Measurements from ENCODE around the gene FAM234A.

The FAM234A gene

DNA sequence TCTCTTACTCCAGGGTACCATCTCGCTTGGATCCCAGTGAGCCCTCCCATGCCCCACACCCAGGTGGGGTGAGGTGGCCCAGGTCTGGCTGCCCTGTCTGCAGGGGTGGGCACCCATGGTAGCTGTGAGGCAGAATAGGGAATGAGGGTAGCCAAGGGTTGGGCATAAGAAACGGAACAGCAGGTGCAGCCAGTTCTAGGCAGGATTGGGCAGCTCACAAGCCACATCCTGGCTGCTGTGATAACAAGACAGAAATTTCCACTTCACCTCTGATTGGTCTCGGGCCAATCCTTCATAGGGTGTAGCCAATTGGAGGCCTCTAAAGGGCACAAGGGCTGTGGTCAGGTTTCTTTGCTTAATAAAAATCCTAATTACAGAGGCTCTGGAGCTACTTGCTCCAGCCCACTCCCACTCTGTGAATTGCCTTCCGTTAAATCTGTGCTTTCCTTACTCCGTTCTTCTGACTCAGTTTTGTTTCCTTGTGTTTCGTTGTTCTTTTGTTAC is 44.3 kb downstream of the FAM234A start:
- no peak for DNase-seq
- intact Hi-C loops (cut with DNase I), result no loop called here

DNA sequence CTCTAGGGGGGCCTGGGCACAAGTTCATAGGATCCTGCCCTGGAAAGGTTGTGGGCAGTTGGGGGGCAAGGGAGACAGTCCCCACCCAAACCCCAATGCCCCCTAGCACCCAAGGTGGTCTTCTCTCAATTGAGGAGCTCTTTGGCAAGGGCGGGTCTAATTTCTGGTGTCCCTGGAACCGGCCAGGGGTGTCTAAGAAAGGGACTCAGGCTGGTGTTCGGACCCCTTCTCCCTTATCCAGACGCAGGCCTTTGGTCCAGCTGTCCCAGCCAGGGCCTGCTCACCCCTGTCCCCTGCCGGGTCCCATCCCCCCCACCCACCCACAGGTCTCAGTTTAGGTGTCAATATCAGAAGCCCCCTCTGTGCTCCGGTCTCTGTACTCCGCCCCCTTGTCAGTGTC is 44.9 kb downstream of the FAM234A start:
- intact Hi-C loops (cut with DNase I), result no loop called here
- DNase-seq, result no peak

GRCh38 chr16:280005-280460 is 45.4 kb downstream of the FAM234A start:
- DNase-seq, result no peak
- intact Hi-C loops (cut with DNase I), result no loop called here

- intact Hi-C loops (cut with DNase I), result no loop called here
- no peak for DNase-seq
These were observed 45.9 kb downstream of the FAM234A start, which contains the start of gene ARHGDIG for GRCh38 chr16:280552-280951. Gene ARHGDIG (plus strand): TSS chr16:280591. CDS start chr16:280681, 90 bp downstream.

DNA sequence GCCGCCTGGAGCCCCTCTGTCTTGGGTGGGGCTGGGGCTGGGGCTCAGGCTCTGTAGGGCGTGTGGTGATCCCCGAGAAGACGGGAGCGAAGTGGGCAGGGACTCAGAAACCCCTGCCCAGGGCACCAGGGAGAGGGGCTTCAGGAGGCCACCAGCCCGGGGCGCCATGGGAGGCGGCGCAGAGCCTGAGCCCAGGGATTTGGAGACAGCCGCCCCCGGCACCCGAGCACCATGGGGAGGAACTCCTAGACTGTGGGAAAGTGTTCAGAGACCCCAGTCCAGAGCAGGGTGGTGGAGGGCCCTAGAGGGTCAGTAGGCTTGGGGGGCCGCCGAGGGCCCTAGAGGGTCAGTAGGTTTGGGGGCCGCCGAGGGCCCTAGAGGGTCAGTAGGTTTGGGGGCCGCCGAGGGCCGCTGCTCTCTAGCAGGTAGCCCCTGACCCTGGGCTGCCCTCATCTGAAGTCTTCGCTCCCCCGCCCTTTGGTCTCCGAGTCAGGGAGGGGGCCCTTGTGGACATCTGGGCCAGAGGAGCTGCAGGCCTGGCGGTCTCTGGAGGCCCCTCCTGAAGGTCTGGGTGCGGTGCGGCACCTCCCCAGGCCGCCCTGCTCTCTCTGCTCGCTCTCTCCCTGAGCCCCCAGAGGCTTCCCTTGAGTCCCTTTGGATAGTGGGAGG is 46.5 kb downstream of the FAM234A start:
- intact Hi-C loops (cut with DNase I), result no loop called here
- peak in 1 of 10 donors; percentile 85 for DNase-seq

DNA sequence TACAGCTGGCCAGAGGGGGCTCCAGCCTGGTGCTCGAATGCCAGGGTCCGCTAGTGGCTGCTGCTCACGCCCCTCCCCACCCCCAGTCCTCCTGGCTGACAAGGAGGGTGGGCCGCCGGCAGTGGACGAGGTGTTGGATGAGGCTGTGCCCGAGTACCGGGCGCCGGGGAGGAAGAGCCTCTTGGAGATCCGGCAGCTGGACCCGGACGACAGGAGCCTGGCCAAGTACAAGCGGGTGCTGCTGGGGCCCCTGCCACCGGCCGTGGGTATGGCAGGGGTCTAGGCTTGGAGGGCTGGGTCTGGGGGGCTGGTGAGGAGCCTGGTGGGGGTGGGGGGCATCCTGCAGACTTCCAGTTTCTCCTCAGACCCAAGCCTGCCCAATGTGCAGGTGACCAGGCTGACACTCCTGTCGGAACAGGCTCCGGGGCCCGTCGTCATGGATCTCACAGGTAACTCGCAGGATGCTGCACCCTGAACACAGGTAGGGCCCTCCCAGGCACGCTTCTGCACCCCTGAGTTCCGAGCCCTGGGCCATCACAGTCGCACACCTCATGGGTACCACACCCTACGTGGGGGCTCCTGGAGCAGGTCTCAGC is 47.1 kb downstream of the FAM234A start:
- DNase-seq, result no peak
- intact Hi-C loops (cut with DNase I), result no loop called here

DNA sequence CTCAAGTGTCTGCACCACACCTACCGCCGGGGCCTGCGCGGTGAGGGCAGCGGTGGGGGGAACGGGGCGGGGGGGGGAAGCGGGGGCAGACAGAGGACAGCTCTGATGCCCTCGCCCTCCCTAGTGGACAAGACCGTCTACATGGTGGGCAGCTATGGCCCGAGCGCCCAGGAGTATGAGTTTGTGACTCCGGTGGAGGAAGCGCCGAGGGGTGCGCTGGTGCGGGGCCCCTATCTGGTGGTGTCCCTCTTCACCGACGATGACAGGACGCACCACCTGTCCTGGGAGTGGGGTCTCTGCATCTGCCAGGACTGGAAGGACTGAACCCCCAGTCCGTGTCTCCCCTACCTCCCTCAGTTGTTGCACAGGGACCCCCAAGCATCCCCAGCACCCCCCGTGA is 47.9 kb downstream of the FAM234A start:
- intact Hi-C loops (cut with DNase I), result no loop called here
- no peak for DNase-seq

GRCh38 chr16:283033-283805 is 48.6 kb downstream of the FAM234A start, which contains the start of gene PDIA2:
Gene PDIA2 (plus strand): TSS chr16:283164. CDS start chr16:283170, 6 bp downstream.
- intact Hi-C loops (cut with DNase I), result no loop called here
- peak in 3 of 10 donors; percentile 28 to 88 (median 57) for DNase-seq

GRCh38 chr16:284204-285120 is 49.8 kb downstream of the FAM234A start:
- intact Hi-C loops (cut with DNase I), result no loop called here
- peak in 1 of 10 donors; percentile 84 for DNase-seq

GRCh38 chr16:285146-286055 is 50.8 kb downstream of the FAM234A start:
- peak in 1 of 10 donors; percentile 84 for DNase-seq
- intact Hi-C loops (cut with DNase I), result no loop called here

- intact Hi-C loops (cut with DNase I), result no loop called here
- DNase-seq, result no peak
These were observed 52.1 kb downstream of the FAM234A start for GRCh38 chr16:286491-287297.

DNA sequence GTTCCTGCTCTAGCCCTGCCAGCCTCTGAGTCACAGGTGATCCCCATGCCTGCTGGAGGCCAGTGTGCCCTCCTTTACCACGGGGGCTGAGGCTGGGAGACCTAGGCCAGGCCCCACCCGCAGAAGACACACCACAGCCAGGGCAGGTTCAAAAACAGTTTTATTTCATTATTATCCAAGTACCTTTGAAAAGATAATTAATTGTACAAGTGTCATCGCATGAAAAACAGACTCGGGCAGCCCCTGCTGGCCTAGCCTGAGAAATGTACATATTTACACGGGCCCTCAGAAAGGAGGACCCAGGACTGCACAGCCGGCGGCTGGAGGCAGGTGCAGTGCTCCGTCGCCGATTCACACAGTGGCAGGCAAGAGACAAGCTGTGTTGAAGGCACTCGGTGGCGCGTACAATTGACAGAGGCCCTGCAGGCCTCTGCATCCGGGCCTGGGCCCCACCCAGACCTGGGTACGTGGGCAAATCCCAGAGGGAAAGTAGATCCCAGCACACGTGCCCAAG is 52.7 kb downstream of the FAM234A start:
- intact Hi-C loops (cut with DNase I), result no loop called here

GRCh38 chr16:287981-288920 is 53.6 kb downstream of the FAM234A start:
- DNase-seq, result no peak
- intact Hi-C loops (cut with DNase I), result no loop called here

More for the DNA sequence above, 52.7 kb downstream of the FAM234A start:
- peak in 2 of 10 donors; percentile 32 to 33 for DNase-seq

- intact Hi-C loops (cut with DNase I), result no loop called here
- DNase-seq, result no peak
These were observed 54.9 kb downstream of the FAM234A start for GRCh38 chr16:289395-289997.

GRCh38 chr16:290015-290680 is 55.5 kb downstream of the FAM234A start:
- no peak for DNase-seq
- intact Hi-C loops (cut with DNase I), result no loop called here

Data from posterior cingulate gyrus (tissue), 11 donors.